Measurements from ENCODE around the gene TOMM7. TPM values are rescaled to one million over a fixed set of nuclear protein-coding genes. Genes with fewer than 3 reads are reported as not detected.
A peak's percentile ranks its signal among the peaks of the same experiment; 100 is the strongest.
"Not testable (repeated sequence)": the region's sequence is repeated elsewhere in the genome, so short reads cannot be mapped to it uniquely, and the experiment has no call there.

TOMM7 gene
- total RNA-seq, 1 donor from 2014 or later, result 173 TPM

DNA sequence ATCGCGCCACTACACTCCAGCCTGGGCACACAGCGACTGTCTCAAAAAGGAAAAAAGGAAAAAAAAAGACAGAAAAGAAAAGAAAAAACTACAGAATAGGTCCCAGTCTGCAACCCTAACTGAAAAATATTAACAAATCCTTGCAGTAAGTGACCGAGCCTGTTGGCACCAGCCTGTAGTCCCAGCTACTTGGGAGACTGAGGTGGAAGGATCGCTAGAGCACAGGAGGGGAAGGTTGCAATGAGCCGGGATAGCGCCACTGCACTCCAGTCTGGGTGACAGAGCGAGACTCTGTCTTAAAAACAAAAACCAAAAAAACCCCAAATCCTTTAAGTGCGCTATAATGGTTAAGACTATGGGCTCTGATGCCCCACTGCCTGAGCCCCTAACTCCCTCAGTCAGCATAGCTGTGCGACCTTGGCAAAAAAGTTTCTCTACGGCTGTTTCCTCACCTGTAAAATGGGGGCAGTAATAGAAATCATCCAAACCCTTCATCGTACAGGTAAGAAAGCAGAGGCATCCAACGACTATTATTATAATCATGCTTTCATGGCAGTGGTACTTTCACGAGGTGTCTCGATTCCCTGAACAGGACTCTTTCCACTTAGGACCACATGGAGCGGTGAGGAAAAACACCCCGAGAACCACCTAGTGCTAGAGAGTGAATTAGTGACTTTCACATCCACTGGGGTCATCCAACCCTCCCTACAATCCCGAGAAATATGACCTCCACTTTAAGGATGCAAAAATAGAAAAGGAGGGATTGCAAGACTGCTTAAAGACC lies 755 bp downstream of the TOMM7 start:
- peak; percentile 11 to 17 for DNase-seq (ENCODE audit: low read depth in 2 of 2)

DNA sequence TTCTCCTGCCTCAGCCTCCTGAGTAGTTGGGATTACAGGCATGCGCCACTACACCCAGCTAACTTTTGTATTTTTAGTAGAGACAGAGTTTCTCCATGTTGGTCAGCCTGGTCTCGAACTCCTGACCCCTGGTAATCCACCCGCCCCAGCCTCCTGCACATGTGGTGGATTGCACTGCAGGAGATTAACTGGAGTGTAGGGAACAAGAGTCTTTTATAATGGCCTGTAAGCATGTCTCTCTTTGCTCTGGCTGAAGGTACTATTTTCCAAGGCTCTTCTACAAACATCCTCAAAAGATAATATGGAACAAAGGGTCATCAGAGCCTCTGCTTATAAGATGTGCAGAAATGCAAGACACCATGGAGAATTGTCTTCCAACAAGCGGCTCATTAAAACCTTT lies 3.2 kb downstream of the TOMM7 start:
- no peak for DNase-seq (ENCODE audit: low read depth in 2 of 2)

DNA sequence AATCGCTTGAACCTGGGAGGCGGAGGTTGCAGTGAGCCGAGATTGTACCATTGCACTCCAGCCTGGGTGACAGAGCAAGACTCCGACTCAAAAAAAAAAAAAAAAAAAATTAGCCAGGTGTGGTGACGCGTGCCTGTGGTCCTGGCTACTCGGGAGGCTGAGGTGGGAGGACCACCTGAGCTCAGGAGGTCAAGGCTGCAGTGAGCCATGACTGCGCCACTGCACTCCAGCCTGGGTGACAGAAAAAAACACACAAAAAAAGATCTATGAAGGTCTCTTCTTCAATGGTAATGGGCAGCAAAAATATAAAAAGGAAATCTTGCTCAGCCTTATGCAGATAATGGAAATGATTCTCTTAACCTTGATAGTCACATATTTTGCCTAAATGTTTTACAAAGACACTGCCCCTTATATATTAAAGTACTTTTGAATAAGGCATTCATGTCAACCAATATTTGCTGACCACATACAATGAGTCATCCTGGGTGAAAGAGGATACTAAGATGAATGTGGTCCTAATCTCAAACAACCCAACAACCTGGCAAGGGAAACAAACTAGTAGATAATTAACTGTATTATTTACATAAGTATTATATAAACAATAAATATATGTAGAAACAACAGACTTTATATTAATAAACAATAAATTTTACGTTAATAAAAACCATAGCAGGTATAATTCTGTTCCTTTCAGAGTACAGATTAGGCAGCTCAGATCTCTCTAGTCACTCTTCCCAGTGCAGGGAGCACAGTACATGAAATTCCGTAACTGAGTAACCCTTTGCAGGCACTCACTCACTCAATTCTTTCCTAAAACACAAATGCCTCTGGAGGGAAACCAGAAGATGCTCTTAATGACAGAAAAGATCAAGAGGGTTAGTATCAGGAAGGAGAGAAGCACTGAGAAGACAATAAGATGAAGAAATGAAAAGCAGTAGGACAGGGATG lies 8.1 kb downstream of the TOMM7 start:
- DNase-seq (ENCODE audit: low read depth in 2 of 2), result peak in 1 of 2 donors; percentile 10

DNA sequence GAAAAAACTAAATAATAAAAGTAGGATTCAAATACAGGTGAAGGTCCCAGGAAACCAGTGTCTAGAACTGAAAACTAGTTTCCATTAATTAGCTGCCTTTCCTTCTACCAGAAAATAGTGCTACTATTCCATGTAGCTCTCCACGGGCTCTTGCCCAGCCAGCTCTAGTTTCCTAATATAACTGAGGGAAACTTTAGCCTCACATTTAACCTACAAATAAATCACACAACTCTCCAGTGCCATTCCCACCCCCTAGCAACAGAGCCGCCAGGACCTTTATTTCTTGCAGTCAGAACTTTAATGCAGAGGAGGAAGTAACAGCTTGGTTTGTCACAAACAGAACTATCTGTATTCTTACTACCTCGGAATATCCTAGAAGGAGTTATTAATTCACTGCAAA lies 10.3 kb downstream of the TOMM7 start:
- DNase-seq (ENCODE audit: low read depth in 2 of 2), result no peak

DNA sequence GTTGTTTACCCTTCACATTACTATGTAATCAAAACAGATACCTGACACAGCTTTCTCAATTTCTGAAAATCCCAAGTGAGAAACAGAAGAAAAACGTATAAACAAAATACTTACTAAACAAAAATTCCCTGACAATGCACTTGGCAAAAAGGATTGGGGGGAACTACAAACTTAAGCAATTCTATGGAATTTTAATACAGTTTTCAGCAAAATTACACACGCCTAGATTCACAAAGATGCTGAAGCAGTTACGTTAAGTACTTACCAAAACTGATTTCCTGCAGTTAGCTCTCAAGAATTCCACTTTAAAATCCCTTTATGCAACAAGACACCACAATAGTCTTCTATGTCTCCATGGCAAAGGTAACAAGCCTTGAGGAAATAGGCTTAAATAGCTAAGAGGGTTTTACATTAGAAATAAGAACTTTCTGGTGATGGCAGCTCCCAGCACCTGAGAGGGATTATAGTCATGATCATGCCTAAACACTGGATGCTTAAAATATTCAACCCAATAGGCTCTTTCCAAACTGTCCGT lies 10.8 kb downstream of the TOMM7 start:
- no peak for DNase-seq (ENCODE audit: low read depth in 2 of 2)

DNA sequence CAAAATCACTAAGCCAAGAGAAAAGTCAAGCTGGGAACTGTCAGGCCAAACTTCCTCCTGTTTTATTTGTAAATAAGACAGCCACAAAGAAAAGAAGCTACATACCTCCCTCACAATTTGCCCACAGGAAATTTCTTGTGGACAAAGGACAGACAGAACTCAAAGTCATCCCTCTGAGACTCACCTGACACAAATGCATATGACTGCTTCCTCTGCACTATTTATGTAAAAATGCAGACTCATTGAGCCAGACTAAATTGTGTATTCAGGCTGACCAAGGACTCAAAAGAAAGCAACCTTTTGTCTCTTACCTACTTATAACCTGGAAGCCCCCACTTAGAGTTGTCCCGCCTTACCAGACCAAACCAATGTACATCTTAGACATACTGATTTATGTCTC lies 11.8 kb downstream of the TOMM7 start:
- DNase-seq (ENCODE audit: low read depth in 2 of 2), result no peak

DNA sequence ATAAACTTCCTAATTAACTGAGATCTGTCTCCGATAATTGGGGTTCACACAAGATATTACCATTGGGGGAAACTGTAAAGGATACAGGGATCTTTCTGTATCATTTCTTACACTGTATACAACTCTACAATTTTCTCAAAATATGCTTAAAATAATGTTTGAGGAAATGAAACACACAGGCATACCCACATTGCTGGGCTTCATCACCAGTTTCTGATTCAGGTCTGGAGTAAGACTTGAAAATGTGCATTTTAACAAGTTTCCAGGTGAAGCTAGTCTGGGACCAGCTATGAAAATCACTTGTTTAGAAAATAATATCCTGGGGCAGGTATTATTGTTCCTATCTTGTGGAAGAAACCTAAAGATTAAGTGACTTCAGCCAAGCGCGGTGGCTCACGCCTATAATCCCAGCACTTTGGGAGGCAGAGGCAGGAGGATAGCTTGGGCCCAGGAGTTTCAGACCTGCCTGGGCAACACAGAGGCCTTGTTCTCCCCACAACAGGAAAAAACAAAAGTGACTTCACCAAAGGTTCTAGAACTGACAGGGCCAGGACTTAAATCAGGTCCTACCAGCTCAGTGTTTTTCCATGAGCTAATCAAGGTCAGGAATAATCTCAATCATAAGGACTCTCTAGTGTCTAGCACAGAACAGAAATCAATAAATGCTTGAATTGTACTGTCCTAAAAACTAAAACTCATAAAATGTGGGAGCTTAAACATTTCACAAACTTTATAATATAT lies 12.6 kb downstream of the TOMM7 start:
- no peak for DNase-seq (ENCODE audit: low read depth in 2 of 2)

DNA sequence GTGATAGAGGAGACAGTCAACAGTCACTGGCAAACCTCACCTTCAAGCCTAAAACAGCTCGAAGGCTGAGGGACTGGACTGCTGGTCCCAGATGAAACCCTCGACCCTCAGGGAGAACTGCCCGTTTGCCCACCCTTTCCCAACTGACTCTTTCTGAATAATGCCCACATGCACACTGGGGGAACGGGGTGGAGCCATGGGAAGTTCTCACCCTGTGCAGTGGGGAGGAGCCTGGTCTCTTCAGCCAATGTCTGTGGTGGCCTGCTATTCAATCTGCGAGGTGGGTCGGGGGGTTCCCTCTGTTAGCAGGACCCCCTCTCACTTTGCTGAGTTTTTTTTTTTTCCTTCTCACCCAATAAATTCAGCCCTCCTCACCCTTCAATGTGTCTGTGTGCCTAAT lies 14.5 kb downstream of the TOMM7 start:
- DNase-seq (ENCODE audit: low read depth in 2 of 2), result no peak

DNA sequence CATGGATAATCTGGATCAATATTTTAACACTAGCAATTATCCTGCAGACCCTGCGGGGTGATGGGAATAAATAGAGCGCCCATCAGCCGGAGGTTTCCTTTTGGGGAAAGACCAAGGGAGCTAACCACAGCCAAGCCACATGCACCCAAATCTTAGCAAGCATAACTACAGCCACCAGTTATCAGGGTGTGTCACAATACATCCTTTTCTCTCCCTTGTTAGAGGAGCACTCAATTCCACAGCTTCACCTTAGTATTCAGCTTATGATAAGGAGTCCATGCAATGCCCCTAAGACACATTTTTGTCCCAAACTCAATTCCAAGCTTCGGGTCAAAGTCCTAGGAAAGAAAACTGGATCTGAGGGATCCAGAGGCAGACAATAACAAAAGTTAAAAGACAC lies 15.9 kb downstream of the TOMM7 start:
- DNase-seq (ENCODE audit: low read depth in 2 of 2), result no peak

DNA sequence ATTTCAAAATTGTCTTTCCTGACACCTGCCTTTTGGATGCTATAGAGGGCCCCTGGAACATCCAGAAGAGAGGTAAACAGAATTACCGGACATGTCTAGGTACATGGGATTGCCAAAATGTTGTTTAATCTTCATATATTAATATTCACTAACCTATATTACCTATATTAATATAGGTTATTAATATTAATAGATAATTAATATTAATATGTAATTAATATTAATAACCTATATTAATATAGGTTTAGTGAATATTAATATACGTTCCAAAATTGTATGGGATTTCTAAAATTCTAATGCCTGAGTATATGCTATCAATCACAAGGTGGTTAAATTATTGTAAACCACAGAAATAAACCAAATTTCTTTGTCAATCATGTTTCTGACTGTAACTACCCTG lies 17.4 kb downstream of the TOMM7 start:
- DNase-seq (ENCODE audit: low read depth in 2 of 2), result no peak

DNA sequence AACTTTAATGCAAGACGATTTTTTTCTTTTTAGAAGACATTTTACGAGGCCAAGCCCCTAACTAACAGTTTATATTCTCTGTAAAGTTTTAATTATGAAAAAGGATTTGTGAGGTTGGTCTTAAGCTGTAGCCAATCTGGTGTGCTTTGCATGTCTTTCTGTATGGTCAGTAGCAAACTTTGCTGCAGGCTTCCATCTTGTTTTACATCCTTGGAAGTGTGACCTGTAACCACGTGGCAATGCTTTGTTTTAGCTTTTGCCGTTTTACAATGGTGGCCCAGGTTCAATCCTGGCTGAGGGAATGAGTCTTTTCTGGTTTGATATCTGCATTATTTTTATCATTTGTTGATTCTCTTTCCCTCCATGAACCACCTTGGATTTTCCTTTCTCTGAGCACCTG lies 19.8 kb downstream of the TOMM7 start:
- DNase-seq (ENCODE audit: low read depth in 2 of 2), result not testable (repeated sequence)

DNA sequence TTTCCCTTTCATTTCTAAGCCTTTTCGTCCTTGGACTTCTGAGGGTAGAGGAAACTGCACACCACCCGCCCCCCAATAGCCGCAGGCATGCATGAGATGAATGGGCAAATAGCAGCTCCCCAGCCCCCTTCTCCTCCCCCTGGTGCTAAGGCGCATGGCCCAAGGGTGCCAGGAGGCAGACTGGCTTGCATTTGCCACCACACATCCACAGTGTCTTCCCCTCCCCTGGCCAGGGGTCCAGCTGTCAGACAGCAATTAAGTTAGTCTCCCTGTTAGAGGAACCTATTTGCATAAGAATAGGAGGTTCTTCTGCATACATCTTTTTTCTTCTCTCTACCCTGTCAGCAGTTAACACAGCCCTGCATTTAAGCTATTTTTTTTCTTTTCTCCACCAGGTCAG lies 20.2 kb downstream of the TOMM7 start:
- no peak for DNase-seq (ENCODE audit: low read depth in 2 of 2)

DNA sequence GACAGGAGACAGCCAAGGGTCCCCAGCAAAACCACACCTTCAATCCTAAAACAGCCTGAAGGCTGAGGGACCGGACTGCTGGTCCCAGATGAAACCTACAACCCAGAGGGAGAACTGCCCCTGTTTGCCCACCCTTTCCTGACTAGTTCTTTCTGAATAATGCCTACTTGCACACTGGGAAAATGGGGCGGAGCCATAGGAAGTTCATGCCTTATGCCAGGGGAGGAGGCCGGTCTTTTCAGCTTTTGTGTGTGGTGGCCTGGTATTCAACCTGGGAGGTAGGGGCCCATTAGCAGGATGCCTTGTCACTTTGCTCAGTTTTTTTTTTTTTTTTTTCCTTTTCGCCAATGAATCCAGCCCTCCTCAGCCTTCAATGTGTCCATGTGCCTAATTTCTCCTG lies 20.7 kb downstream of the TOMM7 start:
- no peak for DNase-seq (ENCODE audit: low read depth in 2 of 2)

DNA sequence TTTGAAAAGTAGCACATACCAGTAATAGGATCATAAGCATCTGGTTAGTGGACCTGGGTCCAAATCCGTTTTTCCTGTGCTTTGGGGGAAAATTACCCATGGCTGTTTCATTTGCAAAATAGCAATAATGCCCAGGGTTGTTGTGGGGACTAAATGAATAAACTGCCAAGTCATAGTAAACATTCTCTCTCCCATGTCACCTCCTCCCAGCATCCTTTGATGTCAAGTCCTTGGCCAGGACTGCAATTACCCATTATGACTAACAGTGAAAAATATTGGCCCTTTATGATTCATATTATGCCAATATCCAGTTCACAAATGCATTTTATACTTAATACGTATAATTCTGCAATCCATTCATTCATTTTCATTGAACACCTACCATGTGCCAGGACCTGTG lies 23.0 kb downstream of the TOMM7 start:
- no peak for DNase-seq (ENCODE audit: low read depth in 2 of 2)

DNA sequence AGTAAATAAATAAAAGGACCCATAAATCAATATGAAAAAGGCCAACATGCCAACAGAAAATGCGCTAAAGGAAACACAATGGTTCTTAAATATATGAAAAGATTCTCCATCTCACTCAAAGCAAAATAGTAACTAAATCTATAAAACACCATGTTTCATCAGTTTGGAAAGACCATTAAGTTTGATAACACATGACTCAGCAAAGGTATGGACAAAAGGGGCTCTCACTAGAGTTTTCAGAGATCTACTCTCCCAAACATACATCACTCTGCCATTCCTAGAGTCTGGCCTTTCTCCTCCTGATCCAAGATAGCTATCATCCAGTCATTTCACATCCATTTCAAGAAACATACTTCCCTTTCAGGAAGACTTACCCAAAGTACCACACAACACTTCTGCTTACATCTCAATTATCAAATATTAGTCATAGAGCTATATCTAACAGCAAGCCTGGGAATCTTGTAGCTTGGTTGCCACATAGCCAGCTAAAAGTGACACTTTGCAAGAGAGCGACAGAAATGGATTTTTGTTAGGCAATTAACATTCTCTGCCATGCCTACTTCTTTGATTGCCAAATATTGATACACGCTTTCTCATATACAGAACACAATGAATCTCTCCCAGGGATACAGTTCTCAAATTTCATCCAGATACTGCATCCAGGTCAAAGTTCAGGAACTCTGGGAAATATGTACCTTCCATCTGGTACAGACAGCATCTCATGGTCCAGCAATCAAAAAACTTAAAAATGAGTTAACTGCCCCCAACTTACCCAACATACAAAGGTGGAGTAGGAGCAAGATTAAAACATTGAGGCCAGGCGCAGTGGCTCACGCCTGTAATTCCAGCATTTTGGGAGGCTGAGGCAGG lies 28.8 kb downstream of the TOMM7 start:
- DNase-seq (ENCODE audit: low read depth in 2 of 2), result no peak

DNA sequence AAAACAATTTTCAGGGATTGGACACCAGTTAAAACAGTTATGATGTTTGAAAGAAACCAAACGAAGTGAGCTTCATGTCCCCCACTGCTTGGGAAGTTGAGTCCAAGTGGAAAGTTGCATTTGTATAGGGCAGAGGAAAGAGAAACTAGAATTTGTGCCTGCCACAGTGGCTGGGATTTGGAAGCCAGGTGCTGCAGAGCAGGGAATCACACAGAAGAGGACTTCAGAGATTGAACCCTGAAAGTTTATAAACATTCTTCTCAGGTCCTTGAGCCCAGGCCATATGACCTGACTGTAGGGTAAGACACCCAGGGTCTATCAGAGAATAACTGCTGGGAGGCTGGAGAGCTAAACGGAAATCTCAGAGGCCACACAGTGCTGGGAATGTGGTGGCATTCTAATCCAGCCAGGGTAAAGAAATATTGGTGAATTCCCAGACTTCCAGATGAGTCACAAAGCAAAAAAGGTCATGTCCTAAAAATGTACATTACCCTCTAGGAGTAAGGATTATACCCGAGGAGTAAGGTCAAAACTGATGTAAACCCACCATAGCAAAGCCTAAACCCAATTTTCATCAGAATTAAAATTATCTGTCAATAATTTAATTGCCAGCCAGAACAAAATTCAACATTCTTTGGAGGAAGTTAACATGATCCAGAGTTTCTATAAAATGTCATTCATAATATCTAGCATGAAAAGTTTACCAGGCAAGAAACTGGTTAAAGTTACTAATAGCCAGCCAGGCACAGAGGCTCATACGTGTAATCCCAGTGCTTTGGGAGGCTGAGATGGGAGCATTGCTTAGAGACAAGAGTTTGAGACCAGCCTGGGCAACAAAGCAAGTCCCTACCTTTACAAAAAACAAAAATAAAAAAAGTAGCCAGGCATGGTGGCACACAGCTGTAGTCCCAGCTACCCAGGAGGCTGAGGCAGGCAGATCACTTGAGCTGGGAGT lies 31.2 kb downstream of the TOMM7 start:
- DNase-seq (ENCODE audit: low read depth in 2 of 2), result no peak

DNA sequence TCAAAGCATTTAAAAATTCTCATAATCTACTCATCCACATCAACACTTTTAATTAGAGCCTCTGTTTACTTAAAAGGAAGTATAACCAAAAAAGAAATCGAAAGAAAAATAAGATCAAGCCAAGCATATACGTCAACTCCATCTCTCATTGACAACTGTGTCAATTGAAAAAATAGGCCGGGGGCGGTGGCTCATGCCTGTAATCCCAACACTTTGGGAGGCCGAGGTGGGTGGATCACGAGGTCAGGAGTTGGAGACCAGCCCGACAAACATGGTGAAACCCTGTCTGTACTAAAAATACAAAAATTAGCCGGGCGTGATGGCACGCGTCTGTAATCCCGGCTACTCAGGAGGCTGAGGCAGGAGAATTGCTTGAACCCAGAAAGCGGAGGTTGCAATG lies 32.0 kb downstream of the TOMM7 start:
- DNase-seq (ENCODE audit: low read depth in 2 of 2), result not testable (repeated sequence)

DNA sequence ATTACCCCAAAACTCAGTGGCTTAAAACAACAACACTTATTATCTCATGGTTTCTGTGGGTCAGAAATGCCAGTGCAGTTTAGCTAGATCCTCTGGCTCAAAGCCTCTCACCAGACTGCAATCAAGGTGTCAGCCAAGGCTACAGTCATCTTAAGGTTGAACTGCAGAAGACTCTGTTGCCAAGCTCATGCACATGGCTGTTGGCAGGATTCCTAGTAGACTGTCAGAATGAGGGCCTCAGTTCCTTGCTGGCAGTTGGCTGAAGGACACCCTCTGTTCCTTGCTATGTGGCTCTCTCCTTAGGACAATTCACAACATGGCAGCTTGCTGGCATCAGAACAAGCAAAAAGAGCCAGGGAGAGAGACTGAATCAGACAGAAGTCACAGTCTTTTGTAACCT lies 34.7 kb downstream of the TOMM7 start:
- no peak for DNase-seq (ENCODE audit: low read depth in 2 of 2)

DNA sequence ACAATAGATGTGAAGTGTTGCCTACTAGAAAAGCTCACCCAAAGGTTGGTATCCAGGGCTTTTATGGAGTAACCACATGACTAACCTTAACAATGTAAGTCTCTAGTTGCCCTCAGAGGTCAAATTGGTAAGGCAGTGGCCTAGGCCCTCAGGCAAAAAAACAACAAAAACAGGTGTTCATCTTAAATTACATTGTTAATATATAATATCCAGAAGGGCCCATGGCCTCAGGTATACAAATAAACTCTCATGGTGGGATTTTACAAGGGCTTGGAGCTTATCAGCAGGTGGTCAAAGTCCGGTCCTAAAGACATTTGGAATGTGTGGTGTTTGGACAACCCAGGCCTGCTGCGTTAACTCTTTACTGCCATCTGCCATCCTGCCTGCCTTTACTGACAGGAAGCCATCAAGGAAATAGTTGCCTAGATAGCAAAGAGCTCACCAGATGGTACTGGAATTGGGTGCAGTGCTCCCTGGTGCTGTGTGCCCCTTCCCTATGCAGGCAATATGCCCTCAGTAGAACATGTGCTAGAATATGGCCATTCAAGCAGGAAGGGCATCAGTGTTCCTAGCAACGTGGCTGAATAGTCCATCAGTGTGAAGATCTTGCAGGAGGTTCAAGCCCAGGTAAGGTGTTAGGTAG lies 36.2 kb downstream of the TOMM7 start:
- DNase-seq (ENCODE audit: low read depth in 2 of 2), result no peak

Data from lung microvascular endothelial cell (primary cell).